ENCODE results near the gene ZNF324B. TPM values are rescaled to one million over a fixed set of nuclear protein-coding genes. Genes with fewer than 3 reads are reported as not detected.

Gene ZNF324B
- total and polyA plus RNA-seq, 2 donors (not counting 3 experiments of a cell fraction or from before 2014, with no cell fraction given), result 3.4 to 6.9 TPM

DNA sequence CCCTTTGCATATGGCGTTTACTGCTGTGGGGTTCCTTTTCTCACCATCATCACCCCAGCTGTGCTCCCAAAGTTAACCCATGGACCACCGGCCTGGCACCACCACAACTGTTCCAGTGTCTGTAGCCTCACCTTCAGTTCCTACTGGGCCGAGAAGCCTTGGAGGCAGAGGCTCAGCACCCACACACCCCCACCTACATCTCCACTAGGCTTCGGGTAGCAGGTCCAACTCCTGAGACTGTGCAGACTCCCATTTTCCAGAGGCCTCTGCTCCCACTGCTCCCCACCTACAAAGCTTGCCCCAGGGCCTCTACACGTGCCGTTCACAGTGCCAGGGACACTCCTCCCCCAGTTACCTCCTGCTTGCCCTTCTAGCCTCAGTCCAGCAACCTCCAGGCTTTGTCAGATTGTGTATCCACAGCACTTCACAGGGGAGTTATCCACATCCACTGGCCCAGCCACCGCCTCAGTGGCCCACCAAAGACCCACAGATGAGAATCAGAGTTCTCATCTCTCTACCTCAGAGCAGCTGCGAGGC, 46.3 kb downstream of the ZNF324B start:
- H3K9me1 ChIP-seq (replicated peaks; ENCODE audit: control insufficient read depth, extremely low read depth, insufficient read depth, low read length), result no peaks in the 10 kb centered on the region
- H3K9me3 ChIP-seq (replicated peaks; ENCODE audit: control insufficient read depth, insufficient read depth, low read length), result no peaks in the 10 kb centered on the region
- H3K27me3 ChIP-seq (ENCODE audit: control insufficient read depth in 2 of 2, insufficient read depth in 2 of 2, low read length in 2 of 2), result no peaks in the 10 kb centered on the region
- no peaks in the 10 kb centered on the region for H4K20me1 ChIP-seq (replicated peaks; ENCODE audit: control insufficient read depth, extremely low read depth, insufficient read depth, low read length)
- dilution Hi-C loops (cut with MboI; ENCODE audit: extremely low pct_ligation_motif_present, low sequenced_read_pairs), result no loop called here
- TF ChIP-seq, protein P1, sequence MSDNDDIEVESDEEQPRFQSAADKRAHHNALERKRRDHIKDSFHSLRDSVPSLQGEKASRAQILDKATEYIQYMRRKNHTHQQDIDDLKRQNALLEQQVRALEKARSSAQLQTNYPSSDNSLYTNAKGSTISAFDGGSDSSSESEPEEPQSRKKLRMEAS (IDR thresholded peaks at IDR 0.05; ENCODE audit: insufficient read depth, insufficient read length), result no peak
- TF ChIP-seq GATA2 (IDR thresholded peaks at IDR 0.05; ENCODE audit: insufficient read depth, insufficient read length, low read depth, low read length) (no peak), POLR2A (IDR thresholded peaks at IDR 0.05; ENCODE audit: low read depth, low read length) (no peak)
- TF ChIP-seq, protein P2, sequence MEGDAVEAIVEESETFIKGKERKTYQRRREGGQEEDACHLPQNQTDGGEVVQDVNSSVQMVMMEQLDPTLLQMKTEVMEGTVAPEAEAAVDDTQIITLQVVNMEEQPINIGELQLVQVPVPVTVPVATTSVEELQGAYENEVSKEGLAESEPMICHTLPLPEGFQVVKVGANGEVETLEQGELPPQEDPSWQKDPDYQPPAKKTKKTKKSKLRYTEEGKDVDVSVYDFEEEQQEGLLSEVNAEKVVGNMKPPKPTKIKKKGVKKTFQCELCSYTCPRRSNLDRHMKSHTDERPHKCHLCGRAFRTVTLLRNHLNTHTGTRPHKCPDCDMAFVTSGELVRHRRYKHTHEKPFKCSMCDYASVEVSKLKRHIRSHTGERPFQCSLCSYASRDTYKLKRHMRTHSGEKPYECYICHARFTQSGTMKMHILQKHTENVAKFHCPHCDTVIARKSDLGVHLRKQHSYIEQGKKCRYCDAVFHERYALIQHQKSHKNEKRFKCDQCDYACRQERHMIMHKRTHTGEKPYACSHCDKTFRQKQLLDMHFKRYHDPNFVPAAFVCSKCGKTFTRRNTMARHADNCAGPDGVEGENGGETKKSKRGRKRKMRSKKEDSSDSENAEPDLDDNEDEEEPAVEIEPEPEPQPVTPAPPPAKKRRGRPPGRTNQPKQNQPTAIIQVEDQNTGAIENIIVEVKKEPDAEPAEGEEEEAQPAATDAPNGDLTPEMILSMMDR (IDR thresholded peaks at IDR 0.05; ENCODE audit: extremely low read depth in 1 of 2, insufficient read depth in 1 of 2, low read depth in 1 of 2, low read length in 2 of 2), result no peak
- H3K4me2 ChIP-seq (ENCODE audit: insufficient read depth, low read length), result no peak overlapping the region
- H3K4me3 ChIP-seq (replicated peaks in 1 of 3; ENCODE audit: insufficient read depth in 1 of 3, low read depth in 1 of 3, low read length in 3 of 3), result no peak overlapping the region
- no peak overlapping the region for H3K27ac ChIP-seq (ENCODE audit: insufficient read depth, low read depth, low read length)
- H3K36me3 ChIP-seq (ENCODE audit: control insufficient read depth in 2 of 2, extremely low read depth in 1 of 2, insufficient read depth in 2 of 2, low read length in 2 of 2), result no peaks in the 10 kb centered on the region
- H2AFZ ChIP-seq (ENCODE audit: low read depth, low read length), result no peak overlapping the region
- POLR2A ChIA-PET, result no interaction called here
- no peak for FAIRE-seq
- no TSS peak for BruUV-seq (replicated peaks)
- intact Hi-C loops (cut with micrococcal nuclease), result no loop called here
- CTCF ChIA-PET, result no interaction called here
- H3K9ac ChIP-seq (replicated peaks; ENCODE audit: extremely low read depth, insufficient read depth, low read length), result no peak overlapping the region
- peaks cover 4% of the 10 kb centered on the region for H3K4me1 ChIP-seq (ENCODE audit: control insufficient read depth, extremely low read depth, insufficient read depth, low read length)
- no peaks in the 10 kb centered on the region for H3K79me2 ChIP-seq (ENCODE audit: control insufficient read depth, insufficient read depth, low read length)
- no peak for DNase-seq (ENCODE audit: low read depth, low spot score)
